ENCODE results near the gene RELL1. TPM values are rescaled to one million over a fixed set of nuclear protein-coding genes. Genes with fewer than 3 reads are reported as not detected.

The RELL1 gene
- polyA plus RNA-seq, 1 of the 3 experiments (the other 2 are of a cell fraction) = 4.5 TPM

DNA sequence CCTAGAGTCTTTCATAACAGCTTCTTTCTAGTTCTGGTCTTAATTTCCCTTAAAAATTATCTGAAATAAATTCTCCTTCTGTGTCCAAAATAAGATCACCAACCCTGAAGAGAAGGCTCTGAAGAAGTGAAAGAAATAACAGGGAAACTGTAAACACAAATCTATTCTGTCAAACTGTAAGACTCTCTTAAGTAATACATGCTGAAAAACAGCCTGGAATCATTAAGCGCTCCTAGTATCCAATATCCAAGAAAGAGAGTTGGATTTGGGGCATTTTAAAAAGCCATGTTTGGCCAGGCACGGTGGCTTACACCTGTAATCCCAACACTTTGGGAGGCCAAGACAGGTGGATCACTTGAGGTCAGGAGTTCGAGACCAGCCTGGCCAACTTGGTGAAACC is 53.3 kb downstream of the RELL1 start:
- H3K79me2 ChIP-seq (ENCODE audit: insufficient read depth) = no peaks in the 10 kb centered on the region
- H2AFZ ChIP-seq (ENCODE audit: low read depth) = no peak overlapping the region
- no peak overlapping the region for H3K4me3 ChIP-seq (ENCODE audit: low read depth in 2 of 2, low read length in 1 of 2)
- H3K4me2 ChIP-seq = no peak overlapping the region
- no peak overlapping the region for H3K27ac ChIP-seq (ENCODE audit: low read depth in 2 of 2, low read length in 1 of 2)
- no peaks in the 10 kb centered on the region for H3K27me3 ChIP-seq (ENCODE audit: insufficient read depth)
- no peak for DNase-seq
- H3F3A ChIP-seq (replicated peaks; ENCODE audit: insufficient read depth) = no peaks in the 10 kb centered on the region
- H3K4me1 ChIP-seq (ENCODE audit: control insufficient read depth in 1 of 2, insufficient read depth in 2 of 2, low read depth in 1 of 2, low read length in 1 of 2) = peaks cover 0 to 3% of the 10 kb centered on the region in 2 experiments; a peak in 2 of 4 replicates
- peaks cover 3 to 6% of the 10 kb centered on the region in 2 experiments for H3K36me3 ChIP-seq (replicated peaks in 1 of 2; ENCODE audit: control insufficient read depth in 1 of 2, insufficient read depth in 2 of 2, low read length in 1 of 2)
- 91% methylated on average over 3 of the region's 3 CpGs for WGBS (ENCODE audit: low lambda C conversion rate)
- no peaks in the 10 kb centered on the region for H3K9me2 ChIP-seq
- H3K9ac ChIP-seq = no peak overlapping the region
- no peaks in the 10 kb centered on the region for H3K9me3 ChIP-seq
- no peaks in the 10 kb centered on the region for H4K20me1 ChIP-seq (ENCODE audit: insufficient read depth)
- POLR2A ChIA-PET = no interaction called here
- CTCF ChIA-PET = interaction anchor here (1.0 kb wide), 1 partner anchor 19 kb away, joined by 3 read pairs; no protein-coding TSS in a partner anchor
- TF ChIP-seq NFIC (IDR thresholded peaks at IDR 0.05; ENCODE audit: borderline replicate concordance) (no peak), TAF1 (IDR thresholded peaks at IDR 0.05; ENCODE audit: borderline replicate concordance, low read depth, low read length) (no peak), SIN3A (IDR thresholded peaks at IDR 0.05; ENCODE audit: borderline replicate concordance, low read depth, low read length) (no peak), FOXM1 (IDR thresholded peaks at IDR 0.05; ENCODE audit: low read depth) (no peak), RXRA (IDR thresholded peaks at IDR 0.05; ENCODE audit: borderline replicate concordance, low read depth) (no peak), GATA2 (CRISPR knock-in tag; IDR thresholded peaks at IDR 0.05) (no peak)
- TF ChIP-seq, protein P1, sequence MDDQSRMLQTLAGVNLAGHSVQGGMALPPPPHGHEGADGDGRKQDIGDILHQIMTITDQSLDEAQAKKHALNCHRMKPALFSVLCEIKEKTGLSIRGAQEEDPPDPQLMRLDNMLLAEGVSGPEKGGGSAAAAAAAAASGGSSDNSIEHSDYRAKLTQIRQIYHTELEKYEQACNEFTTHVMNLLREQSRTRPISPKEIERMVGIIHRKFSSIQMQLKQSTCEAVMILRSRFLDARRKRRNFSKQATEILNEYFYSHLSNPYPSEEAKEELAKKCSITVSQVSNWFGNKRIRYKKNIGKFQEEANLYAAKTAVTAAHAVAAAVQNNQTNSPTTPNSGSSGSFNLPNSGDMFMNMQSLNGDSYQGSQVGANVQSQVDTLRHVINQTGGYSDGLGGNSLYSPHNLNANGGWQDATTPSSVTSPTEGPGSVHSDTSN (IDR thresholded peaks at IDR 0.05) = no peak
- TF ChIP-seq, protein P2, sequence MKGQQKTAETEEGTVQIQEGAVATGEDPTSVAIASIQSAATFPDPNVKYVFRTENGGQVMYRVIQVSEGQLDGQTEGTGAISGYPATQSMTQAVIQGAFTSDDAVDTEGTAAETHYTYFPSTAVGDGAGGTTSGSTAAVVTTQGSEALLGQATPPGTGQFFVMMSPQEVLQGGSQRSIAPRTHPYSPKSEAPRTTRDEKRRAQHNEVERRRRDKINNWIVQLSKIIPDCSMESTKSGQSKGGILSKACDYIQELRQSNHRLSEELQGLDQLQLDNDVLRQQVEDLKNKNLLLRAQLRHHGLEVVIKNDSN (IDR thresholded peaks at IDR 0.05; ENCODE audit: borderline replicate concordance, low read depth) = no peak

DNA sequence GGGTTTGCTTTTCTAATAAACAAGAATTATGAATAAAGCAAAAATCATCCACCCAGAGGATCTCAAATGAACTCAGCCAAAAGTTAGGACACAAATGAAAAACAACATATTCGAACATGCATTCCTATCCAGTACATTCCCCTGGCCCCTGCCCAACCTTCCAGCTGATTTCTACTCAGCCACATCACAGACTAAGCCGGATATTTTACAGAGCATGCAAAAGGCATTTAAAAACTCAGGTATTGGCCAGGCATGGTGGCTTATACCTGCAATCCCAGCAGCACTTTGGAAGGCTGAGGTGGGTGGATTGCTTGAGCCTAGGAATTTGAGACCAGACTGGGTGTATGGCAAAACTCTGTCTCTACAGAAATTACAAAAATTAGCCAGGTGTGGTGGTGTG is 54.6 kb downstream of the RELL1 start:
- DNase-seq = no peak
- H3K4me1 ChIP-seq (ENCODE audit: control insufficient read depth in 1 of 2, insufficient read depth in 2 of 2, low read depth in 1 of 2, low read length in 1 of 2) = peaks cover 0 to 3% of the 10 kb centered on the region in 2 experiments; a peak in 2 of 4 replicates
- no peak overlapping the region for H3K9ac ChIP-seq
- no peaks in the 10 kb centered on the region for H3F3A ChIP-seq (replicated peaks; ENCODE audit: insufficient read depth)
- H3K4me3 ChIP-seq (ENCODE audit: low read depth in 2 of 2, low read length in 1 of 2) = no peak overlapping the region
- ChIA-PET POLR2A (no interaction called here), CTCF (interaction anchor here (1.2 kb wide), 1 partner anchor 29 kb away, joined by 4 read pairs; no protein-coding TSS in a partner anchor)
- 90% methylated on average over 2 of the region's 2 CpGs for WGBS (ENCODE audit: low lambda C conversion rate)
- no peak overlapping the region for H2AFZ ChIP-seq (ENCODE audit: low read depth)
- H3K27me3 ChIP-seq (ENCODE audit: insufficient read depth) = no peaks in the 10 kb centered on the region
- peaks cover 3 to 6% of the 10 kb centered on the region in 2 experiments for H3K36me3 ChIP-seq (replicated peaks in 1 of 2; ENCODE audit: control insufficient read depth in 1 of 2, insufficient read depth in 2 of 2, low read length in 1 of 2)
- no peaks in the 10 kb centered on the region for H3K79me2 ChIP-seq (ENCODE audit: insufficient read depth)
- no peaks in the 10 kb centered on the region for H3K9me2 ChIP-seq
- H3K27ac ChIP-seq (ENCODE audit: low read depth in 2 of 2, low read length in 1 of 2) = no peak overlapping the region
- no peak for TF ChIP-seq TAF1 (IDR thresholded peaks at IDR 0.05; ENCODE audit: borderline replicate concordance, low read depth, low read length)
- no peak for TF ChIP-seq NRF1 (IDR thresholded peaks at IDR 0.05; ENCODE audit: low read depth, low read length)
- TF ChIP-seq, protein P1 (IDR thresholded peaks at IDR 0.05) = no peak
- TF ChIP-seq GATA2 (CRISPR knock-in tag; IDR thresholded peaks at IDR 0.05) = no peak
- TF ChIP-seq CHD2 (IDR thresholded peaks at IDR 0.05; ENCODE audit: low read length, partially characterized antibody) = no peak
- no peak for TF ChIP-seq YY1 (IDR thresholded peaks at IDR 0.05; ENCODE audit: low read depth)
- TF ChIP-seq, protein P3, sequence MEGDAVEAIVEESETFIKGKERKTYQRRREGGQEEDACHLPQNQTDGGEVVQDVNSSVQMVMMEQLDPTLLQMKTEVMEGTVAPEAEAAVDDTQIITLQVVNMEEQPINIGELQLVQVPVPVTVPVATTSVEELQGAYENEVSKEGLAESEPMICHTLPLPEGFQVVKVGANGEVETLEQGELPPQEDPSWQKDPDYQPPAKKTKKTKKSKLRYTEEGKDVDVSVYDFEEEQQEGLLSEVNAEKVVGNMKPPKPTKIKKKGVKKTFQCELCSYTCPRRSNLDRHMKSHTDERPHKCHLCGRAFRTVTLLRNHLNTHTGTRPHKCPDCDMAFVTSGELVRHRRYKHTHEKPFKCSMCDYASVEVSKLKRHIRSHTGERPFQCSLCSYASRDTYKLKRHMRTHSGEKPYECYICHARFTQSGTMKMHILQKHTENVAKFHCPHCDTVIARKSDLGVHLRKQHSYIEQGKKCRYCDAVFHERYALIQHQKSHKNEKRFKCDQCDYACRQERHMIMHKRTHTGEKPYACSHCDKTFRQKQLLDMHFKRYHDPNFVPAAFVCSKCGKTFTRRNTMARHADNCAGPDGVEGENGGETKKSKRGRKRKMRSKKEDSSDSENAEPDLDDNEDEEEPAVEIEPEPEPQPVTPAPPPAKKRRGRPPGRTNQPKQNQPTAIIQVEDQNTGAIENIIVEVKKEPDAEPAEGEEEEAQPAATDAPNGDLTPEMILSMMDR (IDR thresholded peaks at IDR 0.05) = no peak
- TF ChIP-seq SMC3 (IDR thresholded peaks at IDR 0.05; ENCODE audit: low read depth, low read length) = no peak
- no peak for TF ChIP-seq ELF1 (IDR thresholded peaks at IDR 0.05)
- no peak for TF ChIP-seq FOSL2 (IDR thresholded peaks at IDR 0.05; ENCODE audit: borderline replicate concordance, low read depth)
- no peak for TF ChIP-seq JUND (IDR thresholded peaks at IDR 0.05)
- no peak for TF ChIP-seq RFX5 (IDR thresholded peaks at IDR 0.05; ENCODE audit: low read length)
- no peak for TF ChIP-seq MEF2A (IDR thresholded peaks at IDR 0.05; ENCODE audit: borderline replicate concordance, low read depth)
- TF ChIP-seq EZH2phosphoT487 (IDR thresholded peaks at IDR 0.05; ENCODE audit: borderline replicate concordance, low read depth) = no peak
- no peaks in the 10 kb centered on the region for H4K20me1 ChIP-seq (ENCODE audit: insufficient read depth)
- no peaks in the 10 kb centered on the region for H3K9me3 ChIP-seq
- H3K4me2 ChIP-seq = no peak overlapping the region
